PC-3 (cell line): ENCODE results near the gene SACS. TPM values are rescaled to one million over a fixed set of nuclear protein-coding genes. Genes with fewer than 3 reads are reported as not detected.

Experiments used
- ATAC-seq: fragments of 200-7000 bp; cut with Tn5 transposase; 2 replicates; pipeline ENCODE4 v1.9.1; 2020; ENCODE audit warnings: mild to moderate bottlenecking, moderate library complexity
- BruUV-seq: library from RNA; stranded (reverse); fragments of 400-500 nt; replicated peaks from 2 replicates; lab custom pipeline; 2021; lab: Mats Ljungman, UMichigan
- CTCF ChIA-PET: fragments of 300-600 bp; sonication (Branson Sonifier 250); formaldehyde crosslinking; loops from one replicate; lab custom pipeline; 2022; ENCODE audit warnings: antibody characterized with exemption; lab: Charles Lee
- POLR2A ChIA-PET: fragments of 300-600 bp; sonication (Branson Sonifier 250); formaldehyde crosslinking; loops from one replicate; lab custom pipeline; 2022; ENCODE audit warnings: antibody characterized with exemption; ENCODE audit not compliant: unreplicated experiment; lab: Charles Lee
- DNase-seq: peaks from one replicate; pipeline ENCODE4 v3.0.0-alpha.2; 2015
- H2AFZ ChIP-seq: fragments of 300-600 bp; sonication (generic); 2 replicates; pipeline ENCODE4 v1.6.0; 2016; ENCODE audit warnings: antibody characterized with exemption, low read length
- H3F3A ChIP-seq: fragments of 300-600 bp; sonication (generic); one replicate; pipeline ENCODE4 v1.6.0; 2017; ENCODE audit warnings: antibody characterized with exemption, low read length, control low read depth, mild to moderate bottlenecking; ENCODE audit not compliant: unreplicated experiment
- H3K27ac ChIP-seq: fragments of 300-600 bp; sonication (generic); 2 replicates; pipeline ENCODE4 v1.5.1; 2016; ENCODE audit warnings: mild to moderate bottlenecking, low read length
- H3K27me3 ChIP-seq: fragments of 300-600 bp; sonication (generic); 2 replicates; pipeline ENCODE4 v1.6.1; 2016; ENCODE audit warnings: low read length, mixed read lengths
- H3K36me3 ChIP-seq: fragments of 300-600 bp; sonication (generic); 2 replicates; pipeline ENCODE4 v1.6.1; 2016; ENCODE audit warnings: low read depth, mixed run types, low read length, mixed read lengths
- H3K4me1 ChIP-seq: fragments of 300-600 bp; sonication (generic); 2 replicates; pipeline ENCODE4 v1.5.1; 2016; ENCODE audit warnings: low read length; ENCODE audit not compliant: insufficient read depth
- H3K4me2 ChIP-seq: fragments of 300-600 bp; sonication (generic); 2 replicates; pipeline ENCODE4 v1.6.0; 2016; ENCODE audit warnings: low read length
- H3K4me3 ChIP-seq: fragments of 300-600 bp; sonication (generic); 2 replicates; pipeline ENCODE4 v1.5.1; 2016; ENCODE audit warnings: mild to moderate bottlenecking, low read length, mixed read lengths
- H3K79me2 ChIP-seq: fragments of 300-600 bp; sonication (generic); 2 replicates; pipeline ENCODE4 v1.6.1; 2017; ENCODE audit warnings: low read length, mixed read lengths
- H3K9ac ChIP-seq: fragments of 300-600 bp; sonication (generic); 2 replicates; pipeline ENCODE4 v1.6.0; 2016; ENCODE audit warnings: mild to moderate bottlenecking, low read length
- H3K9me2 ChIP-seq: fragments of 300-600 bp; sonication (generic); replicated peaks from 2 replicates; pipeline ENCODE4 v1.6.1; 2016; ENCODE audit warnings: mixed run types, low read length, mixed read lengths
- H3K9me3 ChIP-seq: fragments of 300-600 bp; sonication (generic); 2 replicates; pipeline ENCODE4 v1.6.1; 2016; ENCODE audit warnings: low read length, mixed read lengths
- H4K20me1 ChIP-seq: fragments of 300-600 bp; sonication (generic); 2 replicates; pipeline ENCODE4 v1.6.1; 2016; ENCODE audit warnings: low read length, mixed read lengths
- CTCF ChIP-seq: fragments of 300-600 bp; sonication (generic); conservative IDR thresholded peaks from 2 replicates; pipeline ENCODE4 v1.5.1; 2017; ENCODE audit warnings: antibody characterized with exemption, low read depth, mild to moderate bottlenecking, low read length
- EZH2 ChIP-seq: fragments of 300-600 bp; sonication (generic); IDR thresholded peaks from one replicate; pipeline ENCODE4 v1.6.1; 2017; ENCODE audit warnings: antibody characterized with exemption, mild to moderate bottlenecking, low read length; ENCODE audit not compliant: unreplicated experiment
- EZH2phosphoT487 ChIP-seq: fragments of 300-600 bp; sonication (generic); IDR thresholded peaks from 2 replicates; pipeline ENCODE4 v1.6.1; 2018; ENCODE audit warnings: mild to moderate bottlenecking, antibody characterized with exemption, low read length, borderline replicate concordance
- intact Hi-C: fragments of 100-400 bp; cut with micrococcal nuclease; formaldehyde crosslinking; loops from 2 replicates; pipeline ENCODE4 v1.9.0; 2023
- total RNA-seq: library from RNA; depleted of rRNA; stranded (reverse); fragments of >200 nt; gene quantifications from 2 replicates; pipeline ENCODE4 v1.2.3, GENCODE V29; 2014

The SACS gene
- total RNA-seq, 1 experiment from 2014 or later = 31.6 TPM

GRCh38 chr13:23359882-23360281 is 73.6 kb downstream of the SACS start:
- Histone ChIP-seq H3K9me3 (no peaks in the 10 kb centered on the region), H3K4me1 (no peaks in the 10 kb centered on the region), H3F3A (no peaks in the 10 kb centered on the region), H3K79me2 (no peaks in the 10 kb centered on the region), H3K4me3 (no peak overlapping the region), H2AFZ (no peak overlapping the region), H4K20me1 (no peaks in the 10 kb centered on the region), H3K36me3 (peaks cover 24% of the 10 kb centered on the region; the same call in 1 of the 2 replicates), H3K9me2 (no peaks in the 10 kb centered on the region), H3K9ac (no peak overlapping the region), H3K27me3 (no peaks in the 10 kb centered on the region), H3K27ac (no peak overlapping the region), H3K4me2 (no peak overlapping the region)
- TF ChIP-seq CTCF (no peak), EZH2phosphoT487 (no peak), EZH2 (no peak)
- POLR2A ChIA-PET = interaction anchor here (0.5 kb wide), 1 partner anchor 19 kb away, joined by 9 read pairs; no protein-coding TSS in a partner anchor
- DNase-seq (no peak), ATAC-seq (no peak)
- CTCF ChIA-PET = no interaction called here
- intact Hi-C loops = no loop called here
- BruUV-seq = no TSS peak

GRCh38 chr13:23357349-23357748 is 76.2 kb downstream of the SACS start:
- DNase-seq (no peak), ATAC-seq (no peak)
- Histone ChIP-seq H3K9ac (no peak overlapping the region), H3K27ac (no peak overlapping the region), H3F3A (no peaks in the 10 kb centered on the region), H3K4me3 (no peak overlapping the region), H3K79me2 (no peaks in the 10 kb centered on the region), H3K4me2 (no peak overlapping the region), H3K27me3 (no peaks in the 10 kb centered on the region), H3K4me1 (no peaks in the 10 kb centered on the region), H3K36me3 (peaks cover 32% of the 10 kb centered on the region; the same call in 1 of the 2 replicates), H2AFZ (no peak overlapping the region), H3K9me3 (no peaks in the 10 kb centered on the region), H4K20me1 (no peaks in the 10 kb centered on the region), H3K9me2 (no peaks in the 10 kb centered on the region)
- ChIA-PET POLR2A (no interaction called here), CTCF (no interaction called here)
- intact Hi-C loops = no loop called here
- TF ChIP-seq CTCF = no peak
- no peak for TF ChIP-seq EZH2
- TF ChIP-seq EZH2phosphoT487 = no peak
- no TSS peak for BruUV-seq

GRCh38 chr13:23356368-23356767 is 77.1 kb downstream of the SACS start:
- H3F3A ChIP-seq = no peaks in the 10 kb centered on the region
- POLR2A ChIA-PET = interaction anchor here (0.5 kb wide), 1 partner anchor 1568 kb away, joined by 3 read pairs; no protein-coding TSS in a partner anchor
- no peak overlapping the region for H2AFZ ChIP-seq
- no peaks in the 10 kb centered on the region for H3K79me2 ChIP-seq
- no peak overlapping the region for H3K4me3 ChIP-seq
- ATAC-seq (no peak), DNase-seq (no peak)
- no peaks in the 10 kb centered on the region for H3K9me3 ChIP-seq
- H3K4me2 ChIP-seq = no peak overlapping the region
- BruUV-seq = no TSS peak
- intact Hi-C loops = no loop called here
- H3K9me2 ChIP-seq = no peaks in the 10 kb centered on the region
- peaks cover 32% of the 10 kb centered on the region; the same call in 1 of the 2 replicates for H3K36me3 ChIP-seq
- H4K20me1 ChIP-seq = no peaks in the 10 kb centered on the region
- H3K27ac ChIP-seq = no peak overlapping the region
- CTCF ChIA-PET = no interaction called here
- H3K27me3 ChIP-seq = no peaks in the 10 kb centered on the region
- no peak for TF ChIP-seq CTCF
- no peak for TF ChIP-seq EZH2phosphoT487
- TF ChIP-seq EZH2 = no peak
- no peaks in the 10 kb centered on the region for H3K4me1 ChIP-seq
- no peak overlapping the region for H3K9ac ChIP-seq
